ENCODE measurements around the gene IMMP2L. TPM values are rescaled to one million over a fixed set of nuclear protein-coding genes. Genes with fewer than 3 reads are reported as not detected.

Gene IMMP2L
- total and polyA plus RNA-seq, 3 experiments from 2014 or later, result 13.7 to 23.5 (median 18.0) TPM

DNA sequence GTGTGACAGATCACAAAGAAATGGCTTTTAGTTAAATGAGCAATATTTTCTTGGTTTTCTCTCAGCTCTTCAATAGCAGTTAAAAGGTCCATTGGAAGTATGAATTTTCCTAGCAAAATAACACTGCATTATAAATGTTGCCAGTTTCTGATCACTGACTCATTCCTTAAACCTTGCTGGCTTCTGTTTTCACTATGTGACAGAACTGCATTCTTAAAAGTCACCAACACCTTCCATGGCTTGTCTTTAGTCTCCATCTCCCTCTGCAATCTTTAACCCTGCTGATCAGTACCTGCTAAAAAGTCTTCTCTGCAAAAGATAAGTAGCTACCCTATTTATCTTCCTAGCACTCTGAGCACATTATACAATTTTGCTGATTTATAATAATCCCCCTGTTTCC, 876.4 kb downstream of the IMMP2L start:
- ChIA-PET CTCF (no interaction called here), POLR2A (no interaction called here)
- H3K27ac Mint-ChIP-seq, result no peak overlapping the region
- H3K4me1 ChIP-seq (ENCODE audit: insufficient read depth, low read length), result no peaks in the 10 kb centered on the region
- H3K27me3 ChIP-seq (ENCODE audit: insufficient read depth, low read length, poor library complexity, severe bottlenecking), result no peaks in the 10 kb centered on the region
- H3K4me1 Mint-ChIP-seq, result no peaks in the 10 kb centered on the region
- no peaks in the 10 kb centered on the region for H3K9me3 ChIP-seq (ENCODE audit: low read length)
- no peaks in the 10 kb centered on the region for H3K27me3 Mint-ChIP-seq
- H3K27ac ChIP-seq (ENCODE audit: low read depth, low read length), result no peak overlapping the region
- no peaks in the 10 kb centered on the region for H3K36me3 Mint-ChIP-seq
- no peak overlapping the region for H3K4me3 ChIP-seq (ENCODE audit: low read length)
- DNase-seq, result no peak
- no peaks in the 10 kb centered on the region for H3K9me3 Mint-ChIP-seq
- H3K36me3 ChIP-seq (ENCODE audit: insufficient read depth, low read length), result no peaks in the 10 kb centered on the region
- no peak overlapping the region for H3K4me3 Mint-ChIP-seq

GRCh38 chr7:110681941-110682340, 880.4 kb downstream of the IMMP2L start:
- H3K4me1 ChIP-seq (ENCODE audit: insufficient read depth, low read length), result no peaks in the 10 kb centered on the region
- no peak overlapping the region for H3K4me3 Mint-ChIP-seq
- no peaks in the 10 kb centered on the region for H3K4me1 Mint-ChIP-seq
- H3K27ac ChIP-seq (ENCODE audit: low read depth, low read length), result no peak overlapping the region
- peaks cover 0 to 2% (median 0%) of the 10 kb centered on the region in 5 donors for H3K9me3 Mint-ChIP-seq
- H3K36me3 Mint-ChIP-seq, result peaks cover 0 to 3% (median 0%) of the 10 kb centered on the region in 3 donors
- H3K4me3 ChIP-seq (ENCODE audit: low read length), result no peak overlapping the region
- DNase-seq, result no peak
- H3K27me3 Mint-ChIP-seq, result no peaks in the 10 kb centered on the region
- ChIA-PET CTCF (no interaction called here), POLR2A (no interaction called here)
- H3K27ac Mint-ChIP-seq, result no peak overlapping the region
- H3K9me3 ChIP-seq (ENCODE audit: low read length), result no peaks in the 10 kb centered on the region
- no peaks in the 10 kb centered on the region for H3K36me3 ChIP-seq (ENCODE audit: insufficient read depth, low read length)
- H3K27me3 ChIP-seq (ENCODE audit: insufficient read depth, low read length, poor library complexity, severe bottlenecking), result no peaks in the 10 kb centered on the region

DNA sequence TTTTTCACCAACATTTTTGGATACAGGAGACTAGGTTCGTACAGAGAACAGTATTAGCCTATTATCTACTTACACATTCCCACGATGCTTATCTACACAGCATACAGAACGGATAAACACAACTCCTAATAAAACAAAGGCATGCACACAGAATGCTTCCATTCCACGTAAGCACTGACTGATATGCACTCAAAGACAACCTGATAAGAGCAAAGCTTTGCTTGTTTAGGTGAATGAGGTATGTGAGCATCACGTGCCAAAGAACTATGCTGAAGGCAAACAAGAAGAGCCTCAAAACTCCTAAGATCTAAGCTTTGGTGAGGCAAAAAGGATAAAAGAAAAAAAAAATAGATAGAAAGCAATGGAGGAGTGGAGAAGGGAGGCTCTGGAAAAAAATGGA, 884.9 kb downstream of the IMMP2L start:
- no peak overlapping the region for H3K27ac Mint-ChIP-seq
- Histone ChIP-seq H3K4me3 (ENCODE audit: low read length) (no peak overlapping the region), H3K27me3 (ENCODE audit: insufficient read depth, low read length, poor library complexity, severe bottlenecking) (no peaks in the 10 kb centered on the region), H3K27ac (ENCODE audit: low read depth, low read length) (no peak overlapping the region), H3K9me3 (ENCODE audit: low read length) (no peaks in the 10 kb centered on the region), H3K36me3 (ENCODE audit: insufficient read depth, low read length) (no peaks in the 10 kb centered on the region), H3K4me1 (ENCODE audit: insufficient read depth, low read length) (no peaks in the 10 kb centered on the region)
- DNase-seq, result no peak
- H3K4me1 Mint-ChIP-seq, result no peaks in the 10 kb centered on the region
- H3K36me3 Mint-ChIP-seq, result peaks cover 3 to 29% (median 5%) of the 10 kb centered on the region in 3 donors
- ChIA-PET POLR2A (no interaction called here), CTCF (no interaction called here)
- H3K4me3 Mint-ChIP-seq, result no peak overlapping the region
- H3K9me3 Mint-ChIP-seq, result peaks cover 11 to 15% (median 11%) of the 10 kb centered on the region in 5 donors
- H3K27me3 Mint-ChIP-seq, result no peaks in the 10 kb centered on the region

GRCh38 chr7:110676785-110677184, 885.5 kb downstream of the IMMP2L start:
- peaks cover 0 to 3% of the 10 kb centered on the region in 2 donors for H3K27me3 Mint-ChIP-seq
- ChIA-PET CTCF (no interaction called here), POLR2A (no interaction called here)
- H3K4me3 Mint-ChIP-seq, result no peak overlapping the region
- DNase-seq, result no peak
- H3K4me1 Mint-ChIP-seq, result no peaks in the 10 kb centered on the region
- Histone ChIP-seq H3K27me3 (ENCODE audit: insufficient read depth, low read length, poor library complexity, severe bottlenecking) (no peaks in the 10 kb centered on the region), H3K4me3 (ENCODE audit: low read length) (no peak overlapping the region), H3K9me3 (ENCODE audit: low read length) (no peaks in the 10 kb centered on the region), H3K4me1 (ENCODE audit: insufficient read depth, low read length) (no peaks in the 10 kb centered on the region), H3K36me3 (ENCODE audit: insufficient read depth, low read length) (no peaks in the 10 kb centered on the region), H3K27ac (ENCODE audit: low read depth, low read length) (no peak overlapping the region)
- H3K36me3 Mint-ChIP-seq, result peaks cover 3 to 35% (median 5%) of the 10 kb centered on the region in 3 donors
- no peak overlapping the region for H3K27ac Mint-ChIP-seq
- H3K9me3 Mint-ChIP-seq, result peaks cover 11 to 20% (median 17%) of the 10 kb centered on the region in 5 donors

- Histone ChIP-seq H3K27me3 (ENCODE audit: insufficient read depth, low read length, poor library complexity, severe bottlenecking) (no peaks in the 10 kb centered on the region), H3K36me3 (ENCODE audit: insufficient read depth, low read length) (no peaks in the 10 kb centered on the region), H3K27ac (ENCODE audit: low read depth, low read length) (no peak overlapping the region), H3K9me3 (ENCODE audit: low read length) (no peaks in the 10 kb centered on the region), H3K4me1 (ENCODE audit: insufficient read depth, low read length) (no peaks in the 10 kb centered on the region), H3K4me3 (ENCODE audit: low read length) (no peak overlapping the region)
- Mint-ChIP-seq H3K4me1 (no peaks in the 10 kb centered on the region), H3K36me3 (peaks cover 3 to 45% (median 5%) of the 10 kb centered on the region in 3 donors), H3K9me3 (peaks cover 11 to 24% (median 20%) of the 10 kb centered on the region in 5 donors), H3K4me3 (no peak overlapping the region), H3K27me3 (peaks cover 0 to 3% of the 10 kb centered on the region in 2 donors), H3K27ac (no peak overlapping the region)
- POLR2A ChIA-PET, result no interaction called here
- DNase-seq, result no peak
- CTCF ChIA-PET, result no interaction called here
Observed at GRCh38 chr7:110675383-110676103, 886.7 kb downstream of the IMMP2L start.

DNA sequence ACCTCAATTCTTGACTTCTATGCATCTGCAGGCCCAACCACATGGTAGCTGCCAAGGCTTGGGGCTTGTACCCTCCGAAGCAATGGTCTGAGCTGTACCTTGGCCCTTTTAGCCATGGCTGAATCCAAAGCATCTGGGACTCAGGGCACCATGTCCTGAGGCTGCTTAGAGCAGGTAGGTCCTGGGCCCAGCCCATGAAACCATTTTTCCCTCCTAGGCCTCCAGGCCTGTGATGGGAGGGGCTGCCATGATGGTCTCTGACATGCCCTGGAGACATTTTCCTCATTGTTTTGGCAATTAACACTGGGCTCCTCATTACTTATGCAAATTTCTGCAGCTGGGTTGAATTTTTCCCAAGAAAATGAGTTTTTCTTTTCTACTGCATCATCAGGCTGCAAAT, 889.1 kb downstream of the IMMP2L start:
- H3K9me3 ChIP-seq (ENCODE audit: low read length), result no peaks in the 10 kb centered on the region
- no peaks in the 10 kb centered on the region for H3K4me1 Mint-ChIP-seq
- no peak for DNase-seq
- POLR2A ChIA-PET, result no interaction called here
- no peak overlapping the region for H3K4me3 Mint-ChIP-seq
- H3K36me3 ChIP-seq (ENCODE audit: insufficient read depth, low read length), result no peaks in the 10 kb centered on the region
- H3K27ac ChIP-seq (ENCODE audit: low read depth, low read length), result no peak overlapping the region
- peaks cover 5 to 49% (median 5%) of the 10 kb centered on the region in 3 donors for H3K36me3 Mint-ChIP-seq
- CTCF ChIA-PET, result no interaction called here
- no peaks in the 10 kb centered on the region for H3K4me1 ChIP-seq (ENCODE audit: insufficient read depth, low read length)
- no peak overlapping the region for H3K4me3 ChIP-seq (ENCODE audit: low read length)
- H3K27me3 ChIP-seq (ENCODE audit: insufficient read depth, low read length, poor library complexity, severe bottlenecking), result no peaks in the 10 kb centered on the region
- H3K9me3 Mint-ChIP-seq, result peaks cover 11 to 37% (median 20%) of the 10 kb centered on the region in 5 donors
- H3K27me3 Mint-ChIP-seq, result peaks cover 0 to 3% of the 10 kb centered on the region in 2 donors
- no peak overlapping the region for H3K27ac Mint-ChIP-seq

DNA sequence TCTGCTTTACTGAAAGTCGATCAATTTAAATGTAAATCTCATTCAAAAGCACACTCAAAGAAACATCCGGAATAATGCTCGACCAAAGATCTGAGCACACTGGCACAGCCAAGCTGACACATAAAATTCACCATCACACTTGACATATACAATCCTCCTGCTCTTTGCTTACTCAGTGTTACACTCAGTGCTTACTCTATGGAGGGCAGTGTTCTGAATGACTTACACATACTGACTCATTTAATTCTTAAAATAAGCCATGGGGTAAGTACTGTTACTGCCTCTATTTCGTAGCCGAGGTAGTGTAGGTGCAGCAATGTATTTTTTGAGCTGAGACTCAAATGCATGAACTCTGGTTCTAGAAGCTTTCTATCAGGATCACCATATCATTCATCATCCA, 892.9 kb downstream of the IMMP2L start:
- H3K27ac ChIP-seq (ENCODE audit: low read depth, low read length), result no peak overlapping the region
- no peak overlapping the region for H3K4me3 Mint-ChIP-seq
- H3K4me3 ChIP-seq (ENCODE audit: low read length), result no peak overlapping the region
- peaks cover 7 to 51% (median 7%) of the 10 kb centered on the region in 3 donors for H3K36me3 Mint-ChIP-seq
- H3K4me1 ChIP-seq (ENCODE audit: insufficient read depth, low read length), result no peaks in the 10 kb centered on the region
- no peak for DNase-seq
- H3K27me3 ChIP-seq (ENCODE audit: insufficient read depth, low read length, poor library complexity, severe bottlenecking), result no peaks in the 10 kb centered on the region
- no peaks in the 10 kb centered on the region for H3K4me1 Mint-ChIP-seq
- H3K9me3 ChIP-seq (ENCODE audit: low read length), result no peaks in the 10 kb centered on the region
- ChIA-PET CTCF (no interaction called here), POLR2A (no interaction called here)
- peaks cover 0 to 3% of the 10 kb centered on the region in 2 donors for H3K27me3 Mint-ChIP-seq
- H3K9me3 Mint-ChIP-seq, result peaks cover 12 to 55% (median 32%) of the 10 kb centered on the region in 5 donors
- H3K36me3 ChIP-seq (ENCODE audit: insufficient read depth, low read length), result no peaks in the 10 kb centered on the region
- no peak overlapping the region for H3K27ac Mint-ChIP-seq

- peaks cover 5 to 38% (median 5%) of the 10 kb centered on the region in 3 donors for H3K36me3 Mint-ChIP-seq
- Histone ChIP-seq H3K36me3 (ENCODE audit: insufficient read depth, low read length) (no peaks in the 10 kb centered on the region), H3K4me1 (ENCODE audit: insufficient read depth, low read length) (no peaks in the 10 kb centered on the region), H3K27me3 (ENCODE audit: insufficient read depth, low read length, poor library complexity, severe bottlenecking) (no peaks in the 10 kb centered on the region), H3K9me3 (ENCODE audit: low read length) (no peaks in the 10 kb centered on the region), H3K27ac (ENCODE audit: low read depth, low read length) (no peak overlapping the region), H3K4me3 (ENCODE audit: low read length) (no peak overlapping the region)
- CTCF ChIA-PET, result no interaction called here
- no peak for DNase-seq
- peaks cover 22 to 57% (median 38%) of the 10 kb centered on the region in 5 donors for H3K9me3 Mint-ChIP-seq
- H3K4me1 Mint-ChIP-seq, result no peaks in the 10 kb centered on the region
- H3K4me3 Mint-ChIP-seq, result no peak overlapping the region
- H3K27ac Mint-ChIP-seq, result no peak overlapping the region
- H3K27me3 Mint-ChIP-seq, result no peaks in the 10 kb centered on the region
- POLR2A ChIA-PET, result no interaction called here
Observed at GRCh38 chr7:110664803-110665202, 897.5 kb downstream of the IMMP2L start.
